ENCODE measurements around the gene RAB3IL1. TPM values are rescaled to one million over a fixed set of nuclear protein-coding genes. Genes with fewer than 3 reads are reported as not detected.

Gene RAB3IL1
- total RNA-seq, 1 experiment from 2014 or later: 7.9 TPM

DNA sequence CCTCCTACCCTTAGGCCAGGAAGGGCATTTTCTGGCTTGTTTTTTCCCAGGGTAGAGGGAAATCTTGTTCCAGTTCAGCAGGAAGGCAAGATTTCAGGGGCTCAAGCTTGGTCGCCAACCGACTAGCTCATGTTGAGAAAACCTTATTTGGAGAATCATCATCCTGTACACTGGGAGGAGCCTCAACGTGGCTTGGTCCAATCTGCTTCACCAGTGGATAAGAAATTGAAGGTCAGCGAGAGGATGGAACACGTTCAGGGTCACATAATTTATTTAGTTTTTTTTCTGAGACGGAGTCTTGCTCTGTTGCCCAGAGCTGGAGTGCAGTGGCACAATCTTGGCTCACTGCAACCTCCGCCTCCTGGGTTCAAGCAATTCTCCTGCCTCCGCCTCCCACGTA lies 68.7 kb downstream of the RAB3IL1 start:
- Histone ChIP-seq H3F3A (ENCODE audit: low read length, unreplicated experiment) (no peaks in the 10 kb centered on the region), H3K9me3 (ENCODE audit: low read length) (no peaks in the 10 kb centered on the region), H3K9me2 (replicated peaks; ENCODE audit: low read length) (no peaks in the 10 kb centered on the region), H3K27ac (ENCODE audit: low read length) (no peak overlapping the region), H3K27me3 (ENCODE audit: low read length) (no peaks in the 10 kb centered on the region), H3K4me1 (ENCODE audit: insufficient read depth, low read length) (no peaks in the 10 kb centered on the region), H3K4me2 (ENCODE audit: low read length) (no peak overlapping the region), H4K20me1 (ENCODE audit: low read length) (no peaks in the 10 kb centered on the region), H3K4me3 (ENCODE audit: low read length) (no peak overlapping the region), H3K79me2 (ENCODE audit: low read length) (no peaks in the 10 kb centered on the region), H3K36me3 (ENCODE audit: low read depth, low read length) (peaks cover 25% of the 10 kb centered on the region), H3K9ac (ENCODE audit: low read length) (no peak overlapping the region), H2AFZ (ENCODE audit: low read length) (no peak overlapping the region)
- ChIA-PET POLR2A (ENCODE audit: unreplicated experiment) (no interaction called here), CTCF (no interaction called here)
- DNase-seq (no peak), ATAC-seq (no peak)
- TF ChIP-seq EZH2 (IDR thresholded peaks at IDR 0.05; ENCODE audit: low read length, unreplicated experiment): no peak
- no peak for TF ChIP-seq CTCF (conservative IDR thresholded peaks at IDR 0.05; ENCODE audit: low read depth, low read length)
- TF ChIP-seq EZH2phosphoT487 (IDR thresholded peaks at IDR 0.05; ENCODE audit: borderline replicate concordance, low read length): no peak
- intact Hi-C loops (cut with micrococcal nuclease): no loop called here
- no TSS peak for BruUV-seq (replicated peaks)

GRCh38 chr11:61847914-61848581 lies 69.3 kb downstream of the RAB3IL1 start:
- H3K79me2 ChIP-seq (ENCODE audit: low read length): no peaks in the 10 kb centered on the region
- H3K4me1 ChIP-seq (ENCODE audit: insufficient read depth, low read length): no peaks in the 10 kb centered on the region
- no peaks in the 10 kb centered on the region for H3K9me2 ChIP-seq (replicated peaks; ENCODE audit: low read length)
- no peak overlapping the region for H2AFZ ChIP-seq (ENCODE audit: low read length)
- intact Hi-C loops (cut with micrococcal nuclease): no loop called here
- peaks cover 28% of the 10 kb centered on the region for H3K36me3 ChIP-seq (ENCODE audit: low read depth, low read length)
- no peak for TF ChIP-seq EZH2phosphoT487 (IDR thresholded peaks at IDR 0.05; ENCODE audit: borderline replicate concordance, low read length)
- no peak for TF ChIP-seq CTCF (conservative IDR thresholded peaks at IDR 0.05; ENCODE audit: low read depth, low read length)
- TF ChIP-seq EZH2 (IDR thresholded peaks at IDR 0.05; ENCODE audit: low read length, unreplicated experiment): no peak
- H3F3A ChIP-seq (ENCODE audit: low read length, unreplicated experiment): no peaks in the 10 kb centered on the region
- ATAC-seq (no peak), DNase-seq (no peak)
- no peak overlapping the region for H3K27ac ChIP-seq (ENCODE audit: low read length)
- no peaks in the 10 kb centered on the region for H3K27me3 ChIP-seq (ENCODE audit: low read length)
- no TSS peak for BruUV-seq (replicated peaks)
- no peak overlapping the region for H3K4me3 ChIP-seq (ENCODE audit: low read length)
- CTCF ChIA-PET: interaction anchor here (0.5 kb wide), 1 partner anchor 33 kb away, joined by 3 read pairs; no protein-coding TSS in a partner anchor
- no peaks in the 10 kb centered on the region for H3K9me3 ChIP-seq (ENCODE audit: low read length)
- POLR2A ChIA-PET (ENCODE audit: unreplicated experiment): no interaction called here
- no peaks in the 10 kb centered on the region for H4K20me1 ChIP-seq (ENCODE audit: low read length)
- H3K9ac ChIP-seq (ENCODE audit: low read length): no peak overlapping the region
- no peak overlapping the region for H3K4me2 ChIP-seq (ENCODE audit: low read length)

Small RNA genes lying within 50 kb of the gene (microRNA-seq; reads per million reads assigned to microRNA genes)
- gene MIR6746 (ENCODE audit: unreplicated experiment): not detected

Other genes starting within 250 kb of the RAB3IL1 start
- 8.6 and 12.2 TPM in 2 replicates for gene DAGLA, start 237.2 kb downstream of the RAB3IL1 start, total RNA-seq (2014; rRNA removed)
- 5.1 and 7.0 TPM in 2 replicates for gene MYRF, start 164.9 kb downstream of the RAB3IL1 start, total RNA-seq (2014; rRNA removed)
- 79.2 and 110 TPM in 2 replicates for gene TMEM258, start 125.0 kb downstream of the RAB3IL1 start, total RNA-seq (2014; rRNA removed)
- gene FEN1, start 124.7 kb downstream of the RAB3IL1 start, total RNA-seq (2014; rRNA removed): 132 and 137 TPM in 2 replicates
- gene FADS1, start 100.6 kb downstream of the RAB3IL1 start, total RNA-seq (2014; rRNA removed): 79.4 and 84.4 TPM in 2 replicates
- 246 and 305 TPM in 2 replicates for gene FADS2, start 89.3 kb downstream of the RAB3IL1 start, total RNA-seq (2014; rRNA removed)
- 67.9 and 119 TPM in 2 replicates for gene FADS3, start 26.0 kb downstream of the RAB3IL1 start, total RNA-seq (2014; rRNA removed)
- 0.22 TPM in 1 of 2 replicates, not detected in the other for gene BEST1, start 32.8 kb upstream of the RAB3IL1 start, total RNA-seq (2014; rRNA removed)
- 1,927 and 1,937 TPM in 2 replicates for gene FTH1, start 50.1 kb upstream of the RAB3IL1 start, total RNA-seq (2014; rRNA removed)
- gene INCENP, start 206.4 kb upstream of the RAB3IL1 start, total RNA-seq (2014; rRNA removed): 110 and 114 TPM in 2 replicates